Brain microvascular endothelial cell (primary cell): ENCODE measurements around the gene KDM7A.
"Not testable (repeated sequence)": the region's sequence is repeated elsewhere in the genome, so short reads cannot be mapped to it uniquely, and the experiment has no call there.

Source experiments
- DNase-seq: peaks from one replicate; pipeline ENCODE4 v3.0.0-alpha.2; 2020
- H3K27ac ChIP-seq: fragments of 250-450 bp; sonication (Bioruptor Pico); 2 replicates; pipeline ENCODE4 v1.5.1; 2020; ENCODE audit warnings: mild to moderate bottlenecking, moderate library complexity
- H3K27me3 ChIP-seq: fragments of 250-450 bp; sonication (Bioruptor Pico); replicated peaks from 2 replicates; pipeline ENCODE4 v1.5.1; 2020; ENCODE audit warnings: mild to moderate bottlenecking
- H3K36me3 ChIP-seq: fragments of 250-450 bp; sonication (Bioruptor Pico); replicated peaks from 2 replicates; pipeline ENCODE4 v1.5.1; 2020; ENCODE audit warnings: mild to moderate bottlenecking
- H3K4me3 ChIP-seq: 2 replicates; pipeline ENCODE4 v1.5.1; 2011; ENCODE audit warnings: low read depth, mild to moderate bottlenecking, control low read depth, low read length, moderate library complexity
- in situ Hi-C: cut with HindIII; loops from 2 replicates; pipeline ENCODE4 v1.10.0; 2017; ENCODE audit warnings: low sequenced_read_pairs, low pct_ligation_motif_present
- TF ChIP-seq, protein P1 (sequence below): IDR thresholded peaks from 2 replicates; pipeline ENCODE4 v1.5.1; 2011; ENCODE audit warnings: low read depth, mild to moderate bottlenecking, moderate library complexity, low read length, control low read depth, inconsistent platforms; ENCODE audit errors: missing control alignments

KDM7A gene

DNA sequence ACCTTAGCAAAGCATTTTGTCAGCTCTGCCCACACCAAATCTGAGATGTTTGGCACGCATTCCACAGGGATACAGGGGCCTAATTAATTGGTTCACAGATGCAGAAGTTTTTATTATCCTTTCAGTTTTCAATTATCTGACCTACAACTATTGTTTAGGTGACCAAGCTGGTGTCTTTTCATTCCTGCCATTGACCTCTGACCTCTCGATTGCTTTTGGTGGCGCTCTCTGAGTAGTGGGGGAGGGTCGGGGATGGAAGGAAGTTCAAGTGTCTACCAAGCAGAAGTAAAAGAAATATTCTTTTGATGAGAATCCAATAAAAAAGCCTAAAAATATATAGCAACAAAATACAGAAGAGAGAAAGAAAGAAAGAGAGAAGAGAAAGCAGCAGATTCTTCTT is 28.8 kb upstream of the KDM7A start:
- Histone ChIP-seq H3K27ac (no peak overlapping the region), H3K4me3 (no peak overlapping the region), H3K27me3 (peaks cover 3% of the 10 kb centered on the region), H3K36me3 (no peaks in the 10 kb centered on the region)
- in situ Hi-C loops = no loop called here
- no peak for DNase-seq
- TF ChIP-seq, protein P1, sequence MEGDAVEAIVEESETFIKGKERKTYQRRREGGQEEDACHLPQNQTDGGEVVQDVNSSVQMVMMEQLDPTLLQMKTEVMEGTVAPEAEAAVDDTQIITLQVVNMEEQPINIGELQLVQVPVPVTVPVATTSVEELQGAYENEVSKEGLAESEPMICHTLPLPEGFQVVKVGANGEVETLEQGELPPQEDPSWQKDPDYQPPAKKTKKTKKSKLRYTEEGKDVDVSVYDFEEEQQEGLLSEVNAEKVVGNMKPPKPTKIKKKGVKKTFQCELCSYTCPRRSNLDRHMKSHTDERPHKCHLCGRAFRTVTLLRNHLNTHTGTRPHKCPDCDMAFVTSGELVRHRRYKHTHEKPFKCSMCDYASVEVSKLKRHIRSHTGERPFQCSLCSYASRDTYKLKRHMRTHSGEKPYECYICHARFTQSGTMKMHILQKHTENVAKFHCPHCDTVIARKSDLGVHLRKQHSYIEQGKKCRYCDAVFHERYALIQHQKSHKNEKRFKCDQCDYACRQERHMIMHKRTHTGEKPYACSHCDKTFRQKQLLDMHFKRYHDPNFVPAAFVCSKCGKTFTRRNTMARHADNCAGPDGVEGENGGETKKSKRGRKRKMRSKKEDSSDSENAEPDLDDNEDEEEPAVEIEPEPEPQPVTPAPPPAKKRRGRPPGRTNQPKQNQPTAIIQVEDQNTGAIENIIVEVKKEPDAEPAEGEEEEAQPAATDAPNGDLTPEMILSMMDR = no peak

DNA sequence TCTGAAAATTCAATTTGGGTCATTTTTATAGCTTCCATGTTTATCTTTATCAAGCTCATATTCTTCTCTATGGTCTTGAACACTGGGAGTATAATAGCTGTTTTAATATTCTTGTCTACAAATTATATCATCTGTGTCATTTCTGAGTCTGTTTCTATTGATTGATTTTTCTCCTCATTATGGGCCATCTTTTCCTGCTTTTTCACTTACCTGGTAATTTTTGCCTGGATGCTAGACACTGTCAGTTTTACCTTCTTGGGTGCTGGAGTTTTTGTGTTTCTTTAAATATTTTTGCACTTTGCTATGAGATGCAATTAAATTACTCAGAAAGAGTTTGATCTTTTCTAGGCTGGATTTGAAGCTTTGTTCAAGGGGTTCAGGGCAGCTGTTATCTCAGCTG is 26.8 kb upstream of the KDM7A start:
- TF ChIP-seq, protein P1 = no peak
- Histone ChIP-seq H3K4me3 (no peak overlapping the region), H3K27ac (no peak overlapping the region), H3K27me3 (peaks cover 3% of the 10 kb centered on the region), H3K36me3 (no peaks in the 10 kb centered on the region)
- DNase-seq = no peak
- in situ Hi-C loops = no loop called here

DNA sequence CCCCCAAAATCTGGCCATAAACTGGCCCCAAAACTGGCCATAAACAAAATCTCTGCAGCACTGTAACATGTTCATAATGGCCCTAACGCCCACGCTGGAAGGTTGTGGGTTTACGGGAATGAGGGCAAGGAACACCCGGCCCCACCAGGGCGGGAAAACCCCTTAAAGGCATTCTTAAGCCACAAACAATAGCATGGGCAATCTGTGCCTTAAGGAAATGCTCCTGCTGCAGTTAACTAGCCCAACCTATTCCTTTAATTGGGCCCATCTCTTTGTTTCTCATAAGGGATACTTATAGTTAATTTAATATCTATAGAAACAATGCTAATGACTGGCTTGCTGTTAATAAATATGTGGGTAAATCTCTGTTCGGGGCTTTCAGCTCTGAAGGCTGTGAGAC is 26.2 kb upstream of the KDM7A start:
- DNase-seq, H3K27ac ChIP-seq, H3K4me3 ChIP-seq, in situ Hi-C loops, H3K27me3 ChIP-seq, H3K36me3 ChIP-seq: not testable (repeated sequence)

DNA sequence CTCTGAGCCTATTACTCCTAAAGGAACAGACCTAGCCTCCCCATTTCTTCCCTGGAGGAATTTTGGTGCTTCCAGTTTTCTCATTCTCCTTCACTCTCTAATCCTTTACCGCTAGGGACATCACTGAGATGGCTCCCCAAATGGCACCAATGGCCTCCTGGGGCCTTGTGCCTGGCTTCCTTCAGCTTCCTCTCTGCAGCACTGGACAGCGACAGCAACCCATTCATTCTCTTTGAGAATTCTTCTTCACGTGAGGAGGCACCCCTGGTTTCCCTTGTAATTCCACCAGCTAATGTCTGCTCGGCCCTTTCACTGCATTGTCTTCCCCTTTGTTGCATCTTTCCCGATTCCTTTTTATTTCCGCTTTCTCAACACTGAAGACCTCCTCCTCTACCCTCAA is 24.6 kb upstream of the KDM7A start:
- Histone ChIP-seq H3K4me3 (no peak overlapping the region), H3K36me3 (no peaks in the 10 kb centered on the region), H3K27me3 (no peaks in the 10 kb centered on the region), H3K27ac (no peak overlapping the region)
- in situ Hi-C loops = no loop called here
- no peak for DNase-seq
- TF ChIP-seq, protein P1 = no peak

DNA sequence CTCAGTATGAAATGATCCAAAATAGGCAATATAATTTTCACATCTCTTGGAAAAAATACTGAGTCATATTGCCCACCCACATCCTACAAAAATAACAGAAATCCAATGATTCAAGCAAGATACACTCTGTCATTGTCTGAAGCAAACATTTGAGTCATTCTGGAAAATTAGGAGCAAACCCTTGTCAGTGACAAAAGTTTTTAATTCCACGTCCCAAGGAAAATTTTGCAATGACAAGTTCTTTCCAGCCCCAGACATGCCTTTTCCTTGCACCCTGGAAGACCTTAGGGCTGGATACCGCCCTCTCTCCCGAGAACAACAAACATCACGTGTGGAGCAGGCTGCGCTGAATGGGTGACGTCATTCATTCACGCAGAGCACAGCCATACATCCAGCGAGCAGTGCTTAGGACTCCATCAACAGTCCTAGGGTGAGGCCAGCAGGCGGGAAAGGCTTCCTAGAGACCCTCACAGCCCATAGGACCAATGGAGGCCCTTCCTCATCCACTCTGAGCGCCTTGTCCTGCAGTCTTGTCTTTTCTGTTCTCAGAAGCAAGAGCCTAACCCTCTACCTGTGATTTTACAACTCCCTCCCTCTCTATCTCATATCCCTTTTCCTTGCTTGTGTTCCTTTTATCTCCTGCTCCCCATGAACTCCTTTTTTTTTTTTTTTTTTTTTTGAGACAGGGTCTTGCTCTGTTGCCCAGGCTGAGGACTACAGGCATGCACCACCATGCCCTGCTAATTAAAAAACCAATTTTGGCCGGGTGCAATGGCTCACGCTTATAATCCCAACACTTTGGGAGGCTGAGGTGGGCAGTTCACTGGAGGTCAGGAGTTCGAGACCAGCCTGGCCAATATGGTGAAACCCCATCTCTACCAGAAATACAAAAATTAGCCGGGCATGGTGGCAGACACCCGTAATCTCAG is 23.5 kb upstream of the KDM7A start:
- DNase-seq = peak; percentile 72
- Histone ChIP-seq H3K27me3 (no peaks in the 10 kb centered on the region), H3K27ac (peak overlapping the region; percentile 52), H3K36me3 (no peaks in the 10 kb centered on the region), H3K4me3 (peak overlapping the region; percentile 37)
- TF ChIP-seq, protein P1 = no peak
- in situ Hi-C loops = no loop called here

DNA sequence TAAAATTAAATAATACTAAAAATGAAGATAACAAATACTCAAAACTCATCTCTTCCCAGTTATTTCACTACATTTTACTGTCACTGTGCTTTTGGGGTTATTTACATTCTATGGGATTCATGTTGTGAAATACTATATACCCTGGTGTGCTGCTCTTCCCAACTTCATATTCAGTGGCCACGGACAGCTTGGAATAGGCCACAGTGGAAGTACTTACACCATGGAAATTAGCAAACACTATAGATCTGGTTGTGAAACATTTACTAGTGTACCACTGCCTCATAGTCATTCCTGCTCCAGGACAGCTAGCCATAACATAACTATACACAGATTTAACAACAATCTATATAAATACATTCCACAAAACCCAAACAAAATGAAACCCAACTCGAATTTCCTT is 21.2 kb upstream of the KDM7A start:
- Histone ChIP-seq H3K27ac (no peak overlapping the region), H3K36me3 (no peaks in the 10 kb centered on the region), H3K4me3 (no peak overlapping the region), H3K27me3 (no peaks in the 10 kb centered on the region)
- TF ChIP-seq, protein P1 = no peak
- in situ Hi-C loops = no loop called here
- DNase-seq = no peak
